ENCODE data around the gene SPATA18. TPM values are rescaled to one million over a fixed set of nuclear protein-coding genes. Genes with fewer than 3 reads are reported as not detected.

The SPATA18 gene
- total RNA-seq, 1 experiment from 2014 or later: 0.37 TPM

Other genes with a start within 250 kb of the SPATA18 start
- 24.4 and 34.4 TPM in 2 replicates for gene DCUN1D4, start 208.2 kb upstream of the SPATA18 start, total RNA-seq (2014; rRNA removed; shearing (Covaris generic))
- gene LRRC66, start 30.9 kb upstream of the SPATA18 start, total RNA-seq (2014; rRNA removed; shearing (Covaris generic)): not detected in 2 replicates
- 4.2 and 5.5 TPM in 2 replicates for gene SGCB, start 13.0 kb upstream of the SPATA18 start, total RNA-seq (2014; rRNA removed; shearing (Covaris generic))